Measurements from ENCODE around the gene RIMS4. TPM values are rescaled to one million over a fixed set of nuclear protein-coding genes. Genes with fewer than 3 reads are reported as not detected.

The RIMS4 gene
- total and polyA plus RNA-seq, 2 donors, result 0.14 to 2.4 TPM

DNA sequence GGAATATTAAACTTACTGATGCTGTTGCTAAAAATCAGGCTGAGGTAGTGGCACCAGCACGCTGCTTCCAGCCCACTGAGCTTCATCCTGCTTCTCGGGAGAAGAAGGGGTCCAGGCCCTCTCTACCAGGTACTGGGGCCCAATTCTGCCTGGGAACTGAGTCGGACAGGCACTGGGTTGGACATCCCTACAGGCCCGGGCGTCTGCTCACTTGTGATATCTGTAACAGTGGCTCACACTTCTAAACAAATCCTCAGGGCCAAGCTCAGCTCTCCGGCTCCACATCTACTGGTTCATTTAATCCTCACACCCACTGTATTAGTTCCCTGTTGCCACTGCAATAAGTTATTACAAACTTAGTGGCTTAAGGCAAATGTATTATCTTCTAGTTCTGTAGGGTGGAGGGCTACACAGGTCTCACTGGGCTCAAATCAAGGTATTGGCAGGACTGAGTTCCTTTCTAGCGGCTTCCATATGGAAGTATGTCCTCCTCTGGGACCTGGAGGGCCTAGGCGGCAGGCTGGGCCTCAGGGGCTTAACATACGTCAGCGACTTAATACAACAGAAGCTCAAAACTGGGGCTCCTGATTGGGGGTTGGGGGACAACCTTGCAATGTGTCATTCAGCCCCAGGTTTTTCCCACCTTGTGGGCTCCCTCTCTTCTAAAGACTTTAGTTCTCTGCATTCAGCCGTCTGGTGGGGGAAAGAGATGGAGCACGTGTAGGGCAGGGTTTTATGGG is 66.3 kb downstream of the RIMS4 start:
- WGBS, result 89% methylated on average over 12 of the region's 12 CpGs
- no peak overlapping the region for H3K27ac ChIP-seq (ENCODE audit: low read depth)
- H3K4me3 ChIP-seq (ENCODE audit: low read depth, low read length), result no peak overlapping the region
- no peaks in the 10 kb centered on the region for H3K36me3 ChIP-seq (ENCODE audit: insufficient read depth)
- no peak for DNase-seq (ENCODE audit: extremely low spot score)
- no peaks in the 10 kb centered on the region for H3K4me1 ChIP-seq (ENCODE audit: insufficient read depth)

DNA sequence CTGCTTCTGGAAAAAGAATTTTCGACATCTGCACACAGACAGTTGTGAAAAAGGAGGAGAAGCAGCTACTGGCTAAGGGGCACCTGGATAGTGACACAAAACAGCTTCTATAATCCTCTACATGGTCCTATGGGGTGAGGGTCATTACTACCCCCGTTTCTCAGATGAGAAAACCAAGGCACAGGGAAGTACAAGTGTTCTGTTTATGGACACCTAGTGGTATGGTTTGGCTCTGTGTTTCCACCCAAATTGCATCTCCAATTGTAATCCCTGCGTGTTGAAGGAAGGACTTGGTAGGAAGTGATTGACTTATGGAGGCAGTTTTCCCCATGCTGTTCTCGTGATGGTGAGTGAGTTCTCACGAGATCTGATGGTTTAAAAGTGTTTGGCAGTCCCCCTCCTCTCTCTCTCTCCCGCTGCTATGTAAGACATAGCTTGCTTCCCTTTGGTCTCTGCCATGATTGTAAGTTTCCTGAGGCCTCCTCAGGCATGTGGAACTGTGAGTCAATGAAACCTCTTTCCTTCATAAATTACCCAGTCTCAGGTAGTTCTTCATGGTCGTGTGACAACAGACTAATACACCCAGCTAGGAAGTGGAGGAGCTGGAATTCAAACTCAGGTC is 67.2 kb downstream of the RIMS4 start:
- Histone ChIP-seq H3K27ac (ENCODE audit: low read depth) (no peak overlapping the region), H3K4me3 (ENCODE audit: low read depth, low read length) (no peak overlapping the region), H3K36me3 (ENCODE audit: insufficient read depth) (no peaks in the 10 kb centered on the region), H3K4me1 (ENCODE audit: insufficient read depth) (no peaks in the 10 kb centered on the region)
- WGBS, result 62% methylated on average over 7 of the region's 7 CpGs
- DNase-seq (ENCODE audit: extremely low spot score), result no peak

DNA sequence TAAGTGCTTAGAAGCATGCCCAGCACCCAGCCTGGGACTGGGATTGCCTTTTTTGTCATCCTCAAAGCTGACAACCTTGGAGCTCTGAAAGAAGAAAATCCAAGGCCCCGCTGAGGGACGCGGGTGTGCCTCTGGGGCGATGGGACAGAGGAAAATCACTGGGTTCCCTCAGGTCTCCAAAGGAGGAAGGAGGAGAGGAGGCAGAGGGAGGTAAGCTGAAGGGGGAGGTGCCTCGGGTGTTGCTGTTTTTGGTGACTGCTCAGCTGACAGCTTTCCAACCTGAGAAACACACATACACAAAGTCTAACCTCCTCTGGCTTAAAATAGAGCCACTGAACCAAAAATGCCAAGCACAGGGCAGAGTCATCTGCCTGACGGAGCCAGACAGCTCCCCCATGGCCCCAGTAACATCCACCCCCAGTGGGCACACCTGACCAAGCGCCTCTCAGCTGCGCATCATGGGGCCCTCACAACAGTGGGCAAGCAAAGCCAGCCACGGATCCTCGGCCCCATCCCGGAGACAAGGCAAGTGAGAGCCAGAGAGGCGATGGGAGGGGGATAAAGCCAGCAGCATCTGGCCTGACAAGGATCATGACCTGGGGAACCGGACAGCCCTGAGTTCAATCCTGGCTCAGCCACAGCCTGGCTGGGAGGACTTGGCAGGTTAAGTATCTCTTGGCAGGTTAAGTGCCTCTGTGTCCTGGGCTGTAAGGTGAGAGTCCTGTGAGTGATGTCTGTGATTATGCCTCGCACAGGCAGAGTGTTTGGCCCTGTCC is 67.9 kb downstream of the RIMS4 start:
- Histone ChIP-seq H3K4me1 (ENCODE audit: insufficient read depth) (no peaks in the 10 kb centered on the region), H3K27ac (ENCODE audit: low read depth) (no peak overlapping the region), H3K4me3 (ENCODE audit: low read depth, low read length) (no peak overlapping the region), H3K36me3 (ENCODE audit: insufficient read depth) (no peaks in the 10 kb centered on the region)
- no peak for DNase-seq (ENCODE audit: extremely low spot score)
- 78% methylated on average over 14 of the region's 14 CpGs for WGBS

DNA sequence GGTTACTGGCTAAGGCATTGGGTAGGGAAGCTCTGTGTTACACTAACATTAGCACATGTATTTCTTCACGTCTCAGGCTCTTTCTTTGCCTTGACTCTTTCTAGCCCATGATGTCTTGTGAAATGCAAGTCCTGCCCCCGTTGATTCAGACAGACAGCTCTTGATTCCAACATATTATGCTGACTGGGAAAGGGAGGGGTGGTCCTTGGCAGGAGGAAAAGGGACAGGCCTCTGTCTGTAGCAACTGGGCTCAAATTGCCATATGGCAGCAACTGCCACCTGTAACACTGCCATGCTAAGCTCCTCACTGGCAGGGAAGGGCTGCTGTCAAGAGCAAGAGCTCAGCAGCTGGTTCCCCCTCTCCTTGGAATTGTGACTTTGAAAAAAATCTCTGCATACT is 70.4 kb downstream of the RIMS4 start:
- Histone ChIP-seq H3K4me1 (ENCODE audit: insufficient read depth) (no peaks in the 10 kb centered on the region), H3K27ac (ENCODE audit: low read depth) (no peak overlapping the region), H3K4me3 (ENCODE audit: low read depth, low read length) (no peak overlapping the region), H3K36me3 (ENCODE audit: insufficient read depth) (no peaks in the 10 kb centered on the region)
- WGBS, result 69% methylated on average over 2 of the region's 2 CpGs
- DNase-seq (ENCODE audit: extremely low spot score), result no peak

DNA sequence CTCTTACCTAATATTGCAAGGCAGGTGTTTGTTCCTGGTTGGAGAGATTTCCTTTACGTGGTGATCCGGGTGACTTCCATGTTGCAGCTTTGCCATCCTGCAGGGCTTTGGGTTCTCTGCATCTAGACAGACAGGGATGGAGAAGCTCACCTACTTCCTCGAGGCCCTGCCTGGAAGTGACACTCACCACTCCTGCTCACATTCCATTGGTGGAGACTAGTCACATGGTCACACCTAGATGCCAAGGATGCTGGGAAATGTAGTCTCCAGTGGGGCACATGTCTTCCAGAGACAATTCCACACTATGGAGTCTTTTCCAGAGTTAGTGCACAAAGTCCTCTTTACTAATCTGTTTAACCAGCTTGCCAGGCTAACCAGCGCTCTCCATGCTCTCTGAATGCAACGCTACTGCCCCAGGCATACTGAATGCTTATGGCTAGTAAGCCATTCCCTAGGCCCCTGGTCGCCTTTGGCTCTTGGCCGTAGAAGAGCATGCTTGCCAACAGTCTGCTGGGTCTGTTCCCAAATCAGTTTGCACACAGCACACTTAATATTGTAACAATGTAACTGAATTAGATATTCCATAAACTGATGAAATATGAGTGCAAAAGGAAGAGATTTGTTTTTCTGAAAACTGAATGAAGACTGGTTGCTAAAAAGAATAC is 71.4 kb downstream of the RIMS4 start:
- DNase-seq (ENCODE audit: extremely low spot score), result no peak
- Histone ChIP-seq H3K4me3 (ENCODE audit: low read depth, low read length) (no peak overlapping the region), H3K4me1 (ENCODE audit: insufficient read depth) (no peaks in the 10 kb centered on the region), H3K36me3 (ENCODE audit: insufficient read depth) (no peaks in the 10 kb centered on the region), H3K27ac (ENCODE audit: low read depth) (no peak overlapping the region)
- 70% methylated on average over 7 of the region's 7 CpGs for WGBS

DNA sequence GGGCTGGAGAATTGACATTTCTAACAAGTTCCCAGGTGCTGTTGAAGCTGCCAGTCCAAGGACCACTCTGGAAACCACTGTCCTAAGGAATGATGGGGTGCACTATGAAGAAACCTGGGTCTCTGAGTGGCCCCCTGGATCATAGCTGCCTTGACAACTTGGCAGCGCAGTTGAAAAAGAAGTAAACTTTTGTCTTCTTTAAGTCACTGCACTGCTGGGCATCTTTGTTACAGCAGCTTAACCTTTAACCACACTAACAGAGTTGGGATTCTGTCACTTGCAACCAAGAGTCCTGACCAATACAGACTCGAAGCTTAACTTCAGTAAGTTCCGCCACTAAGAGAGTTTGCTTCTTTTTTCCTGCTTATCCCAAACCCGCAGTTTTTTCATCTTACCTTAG is 73.2 kb downstream of the RIMS4 start:
- Histone ChIP-seq H3K4me1 (ENCODE audit: insufficient read depth) (no peaks in the 10 kb centered on the region), H3K4me3 (ENCODE audit: low read depth, low read length) (no peak overlapping the region), H3K36me3 (ENCODE audit: insufficient read depth) (no peaks in the 10 kb centered on the region), H3K27ac (ENCODE audit: low read depth) (no peak overlapping the region)
- no peak for DNase-seq (ENCODE audit: extremely low spot score)
- WGBS, result 96% methylated on average over 4 of the region's 4 CpGs

DNA sequence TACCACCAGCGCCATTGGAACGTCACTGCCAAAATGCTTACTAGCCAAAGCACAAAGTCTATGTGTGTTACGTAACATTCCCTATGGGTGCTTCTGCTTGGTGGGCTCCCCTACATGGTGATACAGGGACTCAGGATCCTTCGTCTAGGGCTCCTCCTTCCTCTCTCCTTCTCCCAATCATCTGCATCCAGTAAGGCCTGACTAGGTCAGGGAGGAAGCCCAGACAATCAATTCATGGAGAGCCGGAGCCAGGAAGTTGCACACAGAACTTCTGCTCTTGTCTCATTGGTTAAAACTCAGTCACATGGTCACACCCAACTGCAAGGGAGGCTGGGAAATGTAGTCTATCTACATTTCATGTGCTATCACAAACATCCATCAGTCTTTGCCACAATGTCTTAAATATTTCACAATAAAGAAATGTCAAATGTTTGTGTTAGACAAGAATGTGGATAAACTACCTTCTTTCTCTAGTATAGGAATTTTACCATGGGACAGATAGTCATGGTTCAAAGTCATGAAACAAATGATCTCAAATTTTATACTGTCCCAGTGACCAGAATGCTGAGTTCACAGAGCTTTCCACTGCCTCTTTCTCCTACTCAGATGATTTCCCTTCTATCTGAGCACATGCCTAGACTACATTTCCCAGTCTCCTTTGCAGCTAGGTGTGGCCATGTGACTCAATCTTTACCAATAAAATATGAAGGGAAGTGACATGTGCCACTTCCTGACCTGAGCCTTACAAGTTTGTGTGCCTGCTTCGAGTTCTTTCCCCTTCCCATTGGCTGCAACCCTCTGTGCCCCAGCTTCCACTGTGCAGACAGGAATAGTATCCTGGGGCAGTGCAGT is 74.0 kb downstream of the RIMS4 start:
- H3K4me1 ChIP-seq (ENCODE audit: insufficient read depth), result no peaks in the 10 kb centered on the region
- DNase-seq (ENCODE audit: extremely low spot score), result no peak

DNA sequence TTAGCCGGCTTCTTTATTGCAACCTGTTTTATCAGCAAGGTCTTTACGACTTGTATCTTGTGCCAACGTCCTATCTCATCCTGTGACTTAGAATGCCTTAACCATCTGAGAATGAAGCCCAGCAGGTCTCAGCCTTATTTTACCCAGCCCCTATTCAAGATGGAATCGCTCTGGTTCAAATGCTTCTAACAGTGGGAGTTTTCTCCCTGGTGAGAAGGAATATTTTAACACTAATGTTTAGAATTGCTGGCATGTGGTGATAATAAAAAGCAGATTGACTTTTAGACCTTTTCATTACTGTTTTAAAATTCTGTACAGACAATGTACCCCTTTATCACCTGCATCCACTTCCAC is 74.6 kb downstream of the RIMS4 start:
- no peak for DNase-seq (ENCODE audit: extremely low spot score)
- Histone ChIP-seq H3K4me1 (ENCODE audit: insufficient read depth) (no peaks in the 10 kb centered on the region), H3K36me3 (ENCODE audit: insufficient read depth) (no peaks in the 10 kb centered on the region), H3K4me3 (ENCODE audit: low read depth, low read length) (no peak overlapping the region), H3K27ac (ENCODE audit: low read depth) (no peak overlapping the region)
- 78% methylated on average over 4 of the region's 4 CpGs for WGBS

More for the DNA sequence above, 74.0 kb downstream of the RIMS4 start:
- Histone ChIP-seq H3K4me3 (ENCODE audit: low read depth, low read length) (no peak overlapping the region), H3K36me3 (ENCODE audit: insufficient read depth) (no peaks in the 10 kb centered on the region), H3K27ac (ENCODE audit: low read depth) (no peak overlapping the region)
- WGBS, result 49% methylated on average over 6 of the region's 6 CpGs

DNA sequence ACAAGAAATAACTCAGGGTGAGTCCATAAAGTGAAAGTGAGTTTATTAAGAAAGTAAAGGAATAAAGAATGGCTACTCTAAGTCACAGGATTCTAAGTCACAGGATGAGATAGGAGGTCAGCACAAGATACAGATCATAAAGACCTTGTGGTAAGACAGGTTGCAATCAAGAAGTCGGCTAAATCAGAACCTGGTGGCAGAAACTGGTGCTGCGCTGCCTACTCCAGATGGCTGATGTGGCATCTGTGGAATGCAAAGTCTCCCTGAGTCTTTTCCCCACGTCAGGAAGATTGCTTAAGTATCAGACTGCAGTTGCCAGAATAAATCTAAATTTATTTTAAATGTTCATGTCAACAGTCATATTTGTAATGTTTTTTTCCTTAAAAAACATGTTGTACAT is 75.4 kb downstream of the RIMS4 start:
- no peaks in the 10 kb centered on the region for H3K4me1 ChIP-seq (ENCODE audit: insufficient read depth)
- no peak overlapping the region for H3K27ac ChIP-seq (ENCODE audit: low read depth)
- no peak overlapping the region for H3K4me3 ChIP-seq (ENCODE audit: low read depth, low read length)
- DNase-seq (ENCODE audit: extremely low spot score), result no peak
- WGBS, result 54% methylated on average over 3 of the region's 3 CpGs
- no peaks in the 10 kb centered on the region for H3K36me3 ChIP-seq (ENCODE audit: insufficient read depth)

DNA sequence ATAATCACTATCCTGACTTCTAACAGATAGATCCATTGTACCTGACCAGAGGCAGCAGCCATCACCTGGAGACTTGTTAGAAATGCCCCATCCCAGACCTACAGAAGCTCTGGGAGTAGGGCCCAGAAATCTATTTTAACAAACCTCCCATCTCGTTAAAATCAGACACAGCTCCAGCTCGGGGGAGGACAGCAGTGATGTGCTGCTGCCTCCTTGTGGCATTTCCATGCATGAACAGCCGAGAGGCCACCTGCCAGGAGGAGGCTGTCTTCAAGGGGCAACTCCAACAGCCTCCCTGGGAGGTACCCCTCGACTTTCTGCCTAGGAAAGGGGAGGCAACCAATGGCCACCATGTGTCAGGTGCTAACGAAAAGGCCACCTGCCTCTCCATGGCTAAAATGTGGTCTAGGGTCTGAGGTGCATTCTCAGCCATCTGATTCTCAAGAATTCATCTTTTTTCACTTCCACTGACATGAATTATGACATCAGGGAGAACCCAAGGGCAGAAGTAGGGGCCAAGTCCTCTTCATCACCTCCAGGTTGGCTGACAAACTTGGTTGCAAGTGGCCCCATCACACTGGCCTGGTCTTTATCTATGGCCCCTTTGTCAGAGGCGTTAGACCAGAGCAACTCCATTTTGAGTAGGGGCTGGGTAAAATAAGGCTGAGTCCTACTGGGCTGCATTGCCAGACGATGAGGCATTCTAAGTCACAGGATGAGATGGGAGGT is 76.8 kb downstream of the RIMS4 start:
- Histone ChIP-seq H3K36me3 (ENCODE audit: insufficient read depth) (no peaks in the 10 kb centered on the region), H3K4me1 (ENCODE audit: insufficient read depth) (no peaks in the 10 kb centered on the region), H3K4me3 (ENCODE audit: low read depth, low read length) (no peak overlapping the region), H3K27ac (ENCODE audit: low read depth) (no peak overlapping the region)
- WGBS, result 21% methylated on average over 7 of the region's 7 CpGs
- no peak for DNase-seq (ENCODE audit: extremely low spot score)

DNA sequence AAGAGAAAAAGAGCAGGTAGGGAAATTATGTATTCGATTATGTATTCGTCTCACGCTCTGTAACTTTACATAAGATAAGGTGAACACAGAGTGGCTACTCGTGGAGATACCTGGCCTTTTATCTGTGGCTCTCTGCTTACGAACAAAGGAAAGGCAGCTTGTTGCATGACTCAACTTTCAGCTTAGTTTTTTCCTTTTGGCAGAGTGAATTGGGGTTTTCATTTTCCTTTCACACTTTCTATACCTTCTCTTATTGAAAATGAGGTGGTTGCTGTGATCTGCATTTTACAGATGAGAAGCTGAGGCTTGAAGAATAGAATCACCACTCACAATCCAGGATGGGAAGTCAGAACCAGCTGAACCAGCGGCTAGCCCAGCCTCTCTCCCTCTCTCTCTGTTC is 78.0 kb downstream of the RIMS4 start:
- no peaks in the 10 kb centered on the region for H3K4me1 ChIP-seq (ENCODE audit: insufficient read depth)
- H3K36me3 ChIP-seq (ENCODE audit: insufficient read depth), result no peaks in the 10 kb centered on the region
- DNase-seq (ENCODE audit: extremely low spot score), result no peak
- H3K4me3 ChIP-seq (ENCODE audit: low read depth, low read length), result no peak overlapping the region
- H3K27ac ChIP-seq (ENCODE audit: low read depth), result no peak overlapping the region
- 75% methylated on average over 6 of the region's 6 CpGs for WGBS

DNA sequence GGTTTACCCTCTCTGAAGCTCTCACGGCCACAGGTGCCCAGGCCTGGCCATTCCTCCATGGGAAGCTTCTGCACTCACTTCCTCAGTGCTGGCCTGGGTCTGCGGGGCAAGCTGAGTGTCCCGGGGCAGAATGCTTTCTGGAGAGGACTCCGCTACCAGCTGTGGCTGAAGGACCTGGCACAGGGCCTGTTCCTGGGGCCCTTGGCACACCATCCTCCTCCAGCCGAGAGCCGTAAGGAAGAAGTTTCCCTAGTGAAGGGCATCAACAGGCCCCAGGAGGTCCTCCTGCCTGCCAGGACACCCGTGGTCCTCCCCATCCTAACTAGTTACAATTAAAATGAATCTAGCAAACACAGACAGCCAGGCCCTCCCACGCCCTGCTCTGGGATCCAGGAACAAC is 78.7 kb downstream of the RIMS4 start:
- Histone ChIP-seq H3K4me1 (ENCODE audit: insufficient read depth) (no peaks in the 10 kb centered on the region), H3K4me3 (ENCODE audit: low read depth, low read length) (no peak overlapping the region), H3K27ac (ENCODE audit: low read depth) (no peak overlapping the region), H3K36me3 (ENCODE audit: insufficient read depth) (no peaks in the 10 kb centered on the region)
- no peak for DNase-seq (ENCODE audit: extremely low spot score)
- 87% methylated on average over 8 of the region's 8 CpGs for WGBS

All from urinary bladder (tissue), 4 donors.